Naive B cell (primary cell): Measurements from ENCODE around the gene OR52N2. TPM values are rescaled to one million over a fixed set of nuclear protein-coding genes. Genes with fewer than 3 reads are reported as not detected.

Source experiments
- ATAC-seq, 2 donors: fragments of 150-1000 bp; cut with Tn5 transposase; 2 replicates each; pipeline ENCODE4 v1.10.0; 2021; ENCODE audit warnings: low read depth in 2 of 2, mild to moderate bottlenecking in 2 of 2, moderate library complexity in 2 of 2
- DNase-seq: peaks from one replicate; pipeline ENCODE4 v3.0.0; 2022
- H3K27ac Mint-ChIP-seq, 6 donors: one replicate each; pipeline ENCODE4 v1.8.0; 2020 to 2022; ENCODE audit warnings: mild to moderate bottlenecking in 6 of 6, mixed read lengths in 6 of 6, moderate library complexity in 5 of 6, inconsistent platforms in 2 of 6
- H3K27me3 Mint-ChIP-seq, 3 donors: one replicate each; pipeline ENCODE4 v1.8.0; 2021 to 2022; ENCODE audit warnings: mixed read lengths in 3 of 3, mild to moderate bottlenecking in 1 of 3
- H3K36me3 Mint-ChIP-seq, 2 donors: one replicate each; pipeline ENCODE4 v1.8.0; 2020 to 2022; ENCODE audit warnings: mixed read lengths in 2 of 2, inconsistent platforms in 1 of 2, mild to moderate bottlenecking in 1 of 2
- H3K4me1 Mint-ChIP-seq, 3 donors: one replicate each; pipeline ENCODE4 v1.8.0; 2020 to 2022; ENCODE audit warnings: mixed read lengths in 3 of 3, inconsistent platforms in 1 of 3, mild to moderate bottlenecking in 1 of 3, moderate library complexity in 1 of 3
- H3K4me3 Mint-ChIP-seq, 8 donors: one replicate each; pipeline ENCODE4 v1.8.0; 2020 to 2022; ENCODE audit warnings: mild to moderate bottlenecking in 8 of 8, mixed read lengths in 8 of 8, moderate library complexity in 8 of 8, inconsistent platforms in 2 of 8
- H3K9me3 Mint-ChIP-seq, 7 donors: one replicate each; pipeline ENCODE4 v1.8.0; 2020 to 2022; ENCODE audit warnings: mixed read lengths in 7 of 7, mild to moderate bottlenecking in 5 of 7, inconsistent platforms in 2 of 7, moderate library complexity in 1 of 7
- polyA plus RNA-seq, 6 donors: library from polyadenylated mRNA; unstranded; fragments of 300-500 nt; fragmentation: Illumina TruSeq; gene quantifications; one replicate each; pipeline ENCODE4 v1.2.3, GENCODE V29; 2021; ENCODE audit warnings: low read depth in 6 of 6

The OR52N2 gene
- polyA plus RNA-seq: not detected

DNA sequence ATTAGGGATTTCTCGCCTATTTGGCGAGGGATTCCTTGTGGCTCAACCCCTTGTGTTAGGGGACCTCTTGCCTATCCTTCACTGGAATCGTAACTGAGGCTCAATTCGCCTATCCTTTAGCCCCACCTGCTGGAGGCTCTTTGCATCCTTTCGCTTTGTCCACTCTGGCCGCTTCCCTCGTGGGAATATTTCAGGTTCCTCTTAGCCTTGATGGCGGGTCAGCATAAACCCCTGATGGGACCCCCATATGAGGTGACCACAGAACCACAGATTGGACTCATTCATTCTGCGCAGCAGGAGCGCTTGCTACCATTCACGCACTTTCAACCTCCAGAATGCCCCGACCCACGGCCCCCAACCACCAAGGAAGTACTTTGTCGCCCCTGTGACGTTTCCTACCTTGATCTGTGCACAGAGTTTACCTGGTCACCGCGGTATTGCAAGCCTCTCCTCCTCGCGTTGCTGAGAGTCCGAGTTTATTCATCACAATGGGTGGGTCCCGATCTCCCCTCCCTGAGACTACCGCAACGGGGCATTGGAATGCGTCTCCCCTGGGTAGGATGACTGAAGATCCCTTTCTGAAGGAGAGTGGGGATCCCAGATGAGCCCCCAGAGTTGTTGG, at the start of gene OR52N2:
Gene OR52N2 (plus strand): TSS at position 425 of the 622 bp plus-strand sequence. CDS start 11,412 bp downstream, outside the sequence.
- Mint-ChIP-seq H3K9me3 (peaks cover 2 to 9% (median 8%) of the 10 kb centered on the region in 7 donors), H3K4me1 (peaks cover 7 to 13% (median 12%) of the 10 kb centered on the region in 3 donors), H3K4me3 (peak within 1 kb of the TSS; percentile 80 to 96 (median 92)), H3K36me3 (no peaks in the 10 kb centered on the region), H3K27me3 (peaks cover 4 to 30% (median 26%) of the 10 kb centered on the region in 3 donors), H3K27ac (peak within 1 kb of the TSS in 3 of 6 donors; percentile 3 to 76 (median 54))
- ATAC-seq: peak; percentile 78 to 88
- DNase-seq: peak; percentile 63

GRCh38 chr11:5767056-5767455, 41.7 kb upstream of the OR52N2 start:
- Mint-ChIP-seq H3K4me3 (no peak overlapping the region), H3K27me3 (peaks cover 0 to 23% (median 0%) of the 10 kb centered on the region in 3 donors), H3K4me1 (no peaks in the 10 kb centered on the region), H3K36me3 (no peaks in the 10 kb centered on the region), H3K27ac (no peak overlapping the region), H3K9me3 (no peaks in the 10 kb centered on the region)
- ATAC-seq: no peak
- no peak for DNase-seq

- Mint-ChIP-seq H3K4me1 (no peaks in the 10 kb centered on the region), H3K9me3 (peaks cover 0 to 7% (median 0%) of the 10 kb centered on the region in 7 donors), H3K4me3 (no peak within 1 kb of the TSS), H3K36me3 (no peaks in the 10 kb centered on the region), H3K27me3 (peaks cover 9 to 29% (median 20%) of the 10 kb centered on the region in 3 donors), H3K27ac (no peak within 1 kb of the TSS)
- no peak for ATAC-seq
- DNase-seq: no peak
Observed at GRCh38 chr11:5783255-5783654, 25.5 kb upstream of the OR52N2 start, which contains the start of gene OR52N5. Gene OR52N5 (minus strand): TSS chr11:5783355. CDS start chr11:5778634, 4,721 bp downstream.

DNA sequence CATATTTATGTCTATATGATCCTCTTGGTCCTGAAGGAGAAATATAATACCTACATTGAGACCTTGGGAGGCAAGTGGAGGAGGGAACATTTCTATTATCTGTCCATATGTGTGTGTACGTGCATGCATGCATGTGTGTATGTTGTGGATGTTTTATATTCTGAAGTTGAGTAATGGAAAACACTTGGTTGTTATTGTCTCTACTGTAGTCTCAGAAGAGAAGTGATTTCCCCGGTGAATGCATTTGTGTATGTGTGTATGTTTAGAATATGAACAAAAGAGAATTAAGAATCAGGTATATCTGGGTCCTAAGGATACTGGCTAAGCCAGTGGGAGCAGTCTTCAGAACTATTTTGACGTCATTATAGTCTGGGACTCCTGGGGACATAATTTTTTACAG, 17.6 kb upstream of the OR52N2 start, which contains the start of gene OR52N1:
Gene OR52N1 (minus strand): TSS at position 101 of the 400 bp plus-strand sequence. CDS start 2,449 bp downstream, outside the sequence.
- no peaks in the 10 kb centered on the region for H3K4me1 Mint-ChIP-seq
- H3K27ac Mint-ChIP-seq: no peak within 1 kb of the TSS
- no peak within 1 kb of the TSS for H3K4me3 Mint-ChIP-seq
- H3K27me3 Mint-ChIP-seq: peaks cover 10 to 22% (median 13%) of the 10 kb centered on the region in 3 donors
- no peak for ATAC-seq
- no peak for DNase-seq
- no peaks in the 10 kb centered on the region for H3K36me3 Mint-ChIP-seq
- H3K9me3 Mint-ChIP-seq: no peaks in the 10 kb centered on the region

DNA sequence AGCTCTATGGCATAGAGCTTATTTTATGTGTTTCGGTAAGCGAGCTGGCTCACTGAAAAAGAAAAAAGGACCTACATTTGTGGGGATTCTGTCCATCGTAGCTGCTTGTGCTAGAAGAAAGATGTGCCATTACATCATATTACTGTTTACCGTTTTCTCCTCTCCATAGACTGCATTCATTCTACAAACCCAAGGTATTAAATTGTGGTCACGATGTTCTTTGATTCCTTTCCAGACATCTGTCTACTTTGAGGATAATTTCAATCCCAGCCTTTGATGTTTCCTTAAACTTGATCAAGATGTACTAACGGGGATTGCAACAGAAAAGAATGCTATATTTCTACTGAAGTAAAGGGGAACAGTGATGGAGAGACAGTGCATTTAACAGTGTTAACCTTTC, 12.2 kb upstream of the OR52N2 start:
- no peaks in the 10 kb centered on the region for H3K4me1 Mint-ChIP-seq
- DNase-seq (no peak), ATAC-seq (no peak)
- peaks cover 16 to 35% (median 31%) of the 10 kb centered on the region in 3 donors for H3K27me3 Mint-ChIP-seq
- no peak overlapping the region for H3K4me3 Mint-ChIP-seq
- no peaks in the 10 kb centered on the region for H3K9me3 Mint-ChIP-seq
- no peak overlapping the region for H3K27ac Mint-ChIP-seq
- no peaks in the 10 kb centered on the region for H3K36me3 Mint-ChIP-seq

- peaks cover 5 to 16% (median 14%) of the 10 kb centered on the region in 7 donors for H3K9me3 Mint-ChIP-seq
- peaks cover 7 to 41% (median 26%) of the 10 kb centered on the region in 3 donors for H3K27me3 Mint-ChIP-seq
- H3K36me3 Mint-ChIP-seq: peaks cover 0 to 8% of the 10 kb centered on the region in 2 donors
- no peak for DNase-seq
- H3K4me1 Mint-ChIP-seq: peaks cover 2 to 9% (median 8%) of the 10 kb centered on the region in 3 donors
- H3K27ac Mint-ChIP-seq: peak overlapping the region in 2 of 6 donors; percentile 66 to 80
- H3K4me3 Mint-ChIP-seq: no peak overlapping the region
- no peak for ATAC-seq
Observed at GRCh38 chr11:5803982-5804381, 4.7 kb upstream of the OR52N2 start.

DNA sequence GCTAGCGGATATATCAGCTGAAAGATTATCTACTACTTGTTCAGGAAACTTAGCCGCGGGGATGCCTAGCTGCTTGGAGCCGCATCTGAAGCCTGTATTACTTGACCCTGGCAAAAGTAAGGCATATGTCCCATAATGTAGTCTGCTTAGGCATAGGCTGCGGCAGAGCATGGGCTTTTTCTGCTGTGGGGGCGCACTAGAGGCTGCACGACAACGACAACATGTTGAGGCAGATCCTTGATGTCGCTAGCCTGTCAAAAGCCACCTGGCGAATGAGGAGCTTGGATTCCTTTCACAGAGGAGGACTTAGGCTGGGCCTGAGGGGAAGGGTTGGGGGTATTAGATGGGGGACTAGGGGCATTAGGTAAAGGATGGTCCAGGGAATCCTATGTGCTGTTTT, 1.1 kb upstream of the OR52N2 start:
- peak overlapping the region in 1 of 8 donors; percentile 82 for H3K4me3 Mint-ChIP-seq
- ATAC-seq (no peak), DNase-seq (no peak)
- H3K4me1 Mint-ChIP-seq: peaks cover 7 to 13% (median 12%) of the 10 kb centered on the region in 3 donors
- no peak overlapping the region for H3K27ac Mint-ChIP-seq
- peaks cover 4 to 38% (median 32%) of the 10 kb centered on the region in 3 donors for H3K27me3 Mint-ChIP-seq
- peaks cover 5 to 16% (median 14%) of the 10 kb centered on the region in 7 donors for H3K9me3 Mint-ChIP-seq
- peaks cover 0 to 8% of the 10 kb centered on the region in 2 donors for H3K36me3 Mint-ChIP-seq

GRCh38 chr11:5809122-5809519, 397 bp downstream of the OR52N2 start:
- peaks cover 2 to 5% (median 4%) of the 10 kb centered on the region in 7 donors for H3K9me3 Mint-ChIP-seq
- ATAC-seq (peak in 1 of 2 donors; percentile 16), DNase-seq (peak; percentile 9)
- H3K4me1 Mint-ChIP-seq: peaks cover 7 to 13% (median 12%) of the 10 kb centered on the region in 3 donors
- peaks cover 4 to 26% (median 26%) of the 10 kb centered on the region in 3 donors for H3K27me3 Mint-ChIP-seq
- H3K36me3 Mint-ChIP-seq: no peaks in the 10 kb centered on the region
- peak overlapping the region in 1 of 6 donors; percentile 76 for H3K27ac Mint-ChIP-seq
- H3K4me3 Mint-ChIP-seq: peak overlapping the region; percentile 80 to 96 (median 92)

GRCh38 chr11:5809905-5810795, 1.4 kb downstream of the OR52N2 start:
- peaks cover 4 to 26% (median 21%) of the 10 kb centered on the region in 3 donors for H3K27me3 Mint-ChIP-seq
- no peaks in the 10 kb centered on the region for H3K36me3 Mint-ChIP-seq
- ATAC-seq: no peak
- no peaks in the 10 kb centered on the region for H3K9me3 Mint-ChIP-seq
- peak overlapping the region in 1 of 8 donors; percentile 22 for H3K4me3 Mint-ChIP-seq
- H3K4me1 Mint-ChIP-seq: peaks cover 7 to 19% (median 12%) of the 10 kb centered on the region in 3 donors
- H3K27ac Mint-ChIP-seq: no peak overlapping the region
- no peak for DNase-seq

DNA sequence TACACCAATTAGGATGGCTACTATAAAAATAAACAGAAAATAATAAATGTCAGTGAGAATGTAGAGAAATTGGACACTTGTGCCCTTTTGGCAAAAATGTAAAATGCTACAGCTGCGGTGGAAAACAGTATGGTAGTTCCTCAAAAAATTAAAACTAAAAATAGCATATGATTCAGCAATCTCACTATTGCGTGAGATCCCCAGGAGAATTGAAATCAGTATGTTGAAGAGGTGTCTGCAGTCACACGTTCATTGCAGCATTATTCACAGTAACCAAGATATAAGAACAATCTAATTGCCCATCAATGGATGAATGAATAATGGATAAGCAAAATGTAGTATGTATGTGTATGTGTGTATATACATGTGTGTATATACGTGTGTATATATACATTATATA, 6.8 kb downstream of the OR52N2 start:
- no peaks in the 10 kb centered on the region for H3K9me3 Mint-ChIP-seq
- ATAC-seq: peak; percentile 63 to 73

GRCh38 chr11:5818245-5818886, 9.6 kb downstream of the OR52N2 start:
- no peak for ATAC-seq
- Mint-ChIP-seq H3K27ac (peak overlapping the region in 3 of 6 donors; percentile 17 to 79 (median 69)), H3K4me3 (peak overlapping the region; percentile 58 to 85 (median 72)), H3K4me1 (peaks cover 6 to 22% (median 11%) of the 10 kb centered on the region in 3 donors), H3K27me3 (peaks cover 0 to 11% (median 5%) of the 10 kb centered on the region in 3 donors), H3K36me3 (no peaks in the 10 kb centered on the region), H3K9me3 (no peaks in the 10 kb centered on the region)
- no peak for DNase-seq

More for the DNA sequence above, 6.8 kb downstream of the OR52N2 start:
- no peaks in the 10 kb centered on the region for H3K36me3 Mint-ChIP-seq
- H3K27ac Mint-ChIP-seq: no peak overlapping the region
- no peak overlapping the region for H3K4me3 Mint-ChIP-seq
- H3K27me3 Mint-ChIP-seq: peaks cover 0 to 2% (median 0%) of the 10 kb centered on the region in 3 donors
- H3K4me1 Mint-ChIP-seq: peaks cover 6 to 22% (median 11%) of the 10 kb centered on the region in 3 donors
- DNase-seq: peak; percentile 2

DNA sequence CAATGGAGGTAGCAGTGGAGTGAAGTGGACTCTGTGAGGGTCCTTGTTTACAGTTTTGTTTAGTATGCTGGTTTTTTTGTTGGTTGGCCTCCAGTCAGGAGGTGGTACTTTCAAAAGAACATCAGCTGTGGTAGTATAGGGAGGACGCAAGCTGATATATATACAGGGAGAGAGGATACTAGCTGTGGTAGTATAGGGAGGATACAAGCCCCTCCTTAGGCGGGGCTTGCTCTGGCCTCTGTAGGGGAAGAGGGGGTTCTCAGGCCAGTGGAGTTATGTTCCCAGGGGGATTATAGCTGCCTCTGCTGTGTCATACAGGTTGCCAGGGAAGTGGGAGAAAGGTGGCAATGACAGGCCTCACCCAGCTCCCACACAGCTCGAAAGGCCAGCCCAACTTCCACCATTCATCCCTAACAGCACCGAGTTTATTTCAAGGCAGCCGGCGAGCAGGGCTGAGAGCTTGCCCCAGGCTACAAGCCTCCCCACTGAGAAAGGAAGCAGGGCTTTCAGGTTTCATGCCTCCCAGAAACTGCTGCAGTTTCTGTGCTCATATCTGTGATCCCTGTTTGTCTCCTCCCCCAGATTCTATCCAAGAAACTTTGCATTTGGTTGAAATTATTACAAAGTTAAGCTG, 22.6 kb downstream of the OR52N2 start:
- H3K4me3 Mint-ChIP-seq: no peak overlapping the region
- no peaks in the 10 kb centered on the region for H3K4me1 Mint-ChIP-seq
- no peak overlapping the region for H3K27ac Mint-ChIP-seq
- H3K27me3 Mint-ChIP-seq: peaks cover 7 to 17% (median 9%) of the 10 kb centered on the region in 3 donors
- ATAC-seq (no peak), DNase-seq (no peak)
- peaks cover 0 to 6% (median 2%) of the 10 kb centered on the region in 7 donors for H3K9me3 Mint-ChIP-seq
- H3K36me3 Mint-ChIP-seq: no peaks in the 10 kb centered on the region
